ENCODE data around the gene KRTDAP.
"Not testable (repeated sequence)": the region's sequence is repeated elsewhere in the genome, so short reads cannot be mapped to it uniquely, and the experiment has no call there.

KRTDAP gene

GRCh38 chr19:35483089-35483488 is 7.2 kb downstream of the KRTDAP start:
- DNase-seq: no peak

GRCh38 chr19:35478794-35479677 is 11.2 kb downstream of the KRTDAP start:
- DNase-seq: peak; percentile 85

GRCh38 chr19:35476149-35476548 is 14.1 kb downstream of the KRTDAP start:
- no peak for DNase-seq

GRCh38 chr19:35474594-35474993 is 15.7 kb downstream of the KRTDAP start:
- not testable (repeated sequence) for DNase-seq

GRCh38 chr19:35474104-35474503 is 16.2 kb downstream of the KRTDAP start:
- DNase-seq: no peak

GRCh38 chr19:35471946-35472345 is 18.3 kb downstream of the KRTDAP start:
- DNase-seq: no peak

GRCh38 chr19:35471075-35471474 is 19.2 kb downstream of the KRTDAP start:
- DNase-seq: not testable (repeated sequence)

- no peak for DNase-seq
Observed at GRCh38 chr19:35470128-35470527, 20.1 kb downstream of the KRTDAP start.

GRCh38 chr19:35468637-35469036 is 21.6 kb downstream of the KRTDAP start:
- peak; percentile 3 for DNase-seq

- DNase-seq: no peak
Observed at GRCh38 chr19:35466259-35466658, 24.0 kb downstream of the KRTDAP start.

- not testable (repeated sequence) for DNase-seq
Observed at GRCh38 chr19:35462956-35463355, 27.3 kb downstream of the KRTDAP start.

GRCh38 chr19:35462476-35462953 is 27.7 kb downstream of the KRTDAP start:
- no peak for DNase-seq

- DNase-seq: not testable (repeated sequence)
Observed at GRCh38 chr19:35461788-35462187, 28.5 kb downstream of the KRTDAP start.

GRCh38 chr19:35461060-35461459 is 29.2 kb downstream of the KRTDAP start:
- DNase-seq: no peak

GRCh38 chr19:35460608-35461007 is 29.7 kb downstream of the KRTDAP start:
- DNase-seq: no peak

- no peak for DNase-seq
Observed at GRCh38 chr19:35459414-35460082, 30.7 kb downstream of the KRTDAP start.

GRCh38 chr19:35458731-35459391 is 31.4 kb downstream of the KRTDAP start:
- DNase-seq: no peak

GRCh38 chr19:35458192-35458591 is 32.1 kb downstream of the KRTDAP start:
- DNase-seq: no peak

GRCh38 chr19:35457173-35457572 is 33.1 kb downstream of the KRTDAP start:
- DNase-seq: no peak

GRCh38 chr19:35455616-35456201 is 34.6 kb downstream of the KRTDAP start:
- DNase-seq: no peak

- DNase-seq: no peak
Observed at GRCh38 chr19:35454663-35455062, 35.6 kb downstream of the KRTDAP start.

GRCh38 chr19:35451338-35452096 is 38.7 kb downstream of the KRTDAP start:
- no peak for DNase-seq

All from NCI-H1105 treated with DMSO at 0.1 percent for 48 hours (cell line).